ENCODE measurements around the gene SLC2A4. TPM values are rescaled to one million over a fixed set of nuclear protein-coding genes. Genes with fewer than 3 reads are reported as not detected.

SLC2A4 gene
- total RNA-seq, 1 donor from 2014 or later, result not detected

Other genes with a start within 250 kb of the SLC2A4 start
- 0.59 and 1.2 TPM in 2 replicates for gene SLC16A13, start 245.7 kb upstream of the SLC2A4 start, total RNA-seq
- 0.30 TPM in 1 of 2 replicates, not detected in the other for gene SLC16A11, start 237.6 kb upstream of the SLC2A4 start, total RNA-seq
- gene CLEC10A, start 201.5 kb upstream of the SLC2A4 start, total RNA-seq, result not detected in 2 replicates
- gene ASGR2, start 166.9 kb upstream of the SLC2A4 start, total RNA-seq, result not detected in 2 replicates
- 1.1 and 1.2 TPM in 2 replicates for gene ASGR1, start 102.3 kb upstream of the SLC2A4 start, total RNA-seq
- 28.8 and 39.5 TPM in 2 replicates for gene DLG4, start 61.9 kb upstream of the SLC2A4 start, total RNA-seq
- 209 and 256 TPM in 2 replicates for gene ACADVL, start 61.8 kb upstream of the SLC2A4 start, total RNA-seq
- gene DVL2, start 47.2 kb upstream of the SLC2A4 start, total RNA-seq, result 60.4 and 61.2 TPM in 2 replicates
- gene PHF23, start 42.3 kb upstream of the SLC2A4 start, total RNA-seq, result 33.0 and 41.3 TPM in 2 replicates
- 153 and 179 TPM in 2 replicates for gene GABARAP, start 39.3 kb upstream of the SLC2A4 start, total RNA-seq
- 32.1 and 51.9 TPM in 2 replicates for gene CTDNEP1, start 30.0 kb upstream of the SLC2A4 start, total RNA-seq
- gene ELP5, start 29.5 kb upstream of the SLC2A4 start, total RNA-seq, result 23.2 and 30.9 TPM in 2 replicates
- 0.60 TPM in 1 of 2 replicates, not detected in the other for gene CLDN7, start 19.2 kb upstream of the SLC2A4 start, total RNA-seq
- not detected in 2 replicates for gene YBX2, start 12.9 kb downstream of the SLC2A4 start, total RNA-seq
- 513 and 520 TPM in 2 replicates for gene EIF5A, start 25.9 kb downstream of the SLC2A4 start, total RNA-seq
- 24.6 and 29.5 TPM in 2 replicates for gene GPS2, start 33.6 kb downstream of the SLC2A4 start, total RNA-seq
- gene NEURL4, start 47.6 kb downstream of the SLC2A4 start, total RNA-seq, result 20.8 and 24.0 TPM in 2 replicates
- gene ACAP1, start 54.8 kb downstream of the SLC2A4 start, total RNA-seq, result 0.09 and 4.8 TPM in 2 replicates
- 14.6 and 15.1 TPM in 2 replicates for gene KCTD11, start 70.4 kb downstream of the SLC2A4 start, total RNA-seq
- gene TMEM95, start 73.4 kb downstream of the SLC2A4 start, total RNA-seq, result not detected in 2 replicates
- 0.09 and 1.2 TPM in 2 replicates for gene TNK1, start 99.4 kb downstream of the SLC2A4 start, total RNA-seq
- 22.3 and 65.3 TPM in 2 replicates for gene PLSCR3, start 112.8 kb downstream of the SLC2A4 start, total RNA-seq
- 34.6 and 80.8 TPM in 2 replicates for gene TMEM256, start 122.4 kb downstream of the SLC2A4 start, total RNA-seq
- 15.1 and 24.1 TPM in 2 replicates for gene NLGN2, start 126.1 kb downstream of the SLC2A4 start, total RNA-seq
- gene SPEM1, start 138.6 kb downstream of the SLC2A4 start, total RNA-seq, result not detected in 2 replicates
- not detected in 2 replicates for gene SPEM2, start 143.9 kb downstream of the SLC2A4 start, total RNA-seq
- gene SPEM3, start 147.1 kb downstream of the SLC2A4 start, total RNA-seq, result not detected in 2 replicates
- gene TMEM102, start 153.7 kb downstream of the SLC2A4 start, total RNA-seq, result 1.8 and 3.6 TPM in 2 replicates
- gene FGF11, start 157.8 kb downstream of the SLC2A4 start, total RNA-seq, result 5.3 and 7.2 TPM in 2 replicates
- 3.4 and 6.2 TPM in 2 replicates for gene CHRNB1, start 163.3 kb downstream of the SLC2A4 start, total RNA-seq
- 19.6 and 28.2 TPM in 2 replicates for gene ZBTB4, start 197.9 kb downstream of the SLC2A4 start, total RNA-seq
- gene SLC35G6, start 199.7 kb downstream of the SLC2A4 start, total RNA-seq, result not detected in 2 replicates
- gene POLR2A, start 202.6 kb downstream of the SLC2A4 start, total RNA-seq, result 89.1 and 138 TPM in 2 replicates

Data from smooth muscle cell of the umbilical artery (primary cell).